Activated B cell treated with CpG ODN at 0.5 μM for 24 hours (primary cell): ENCODE data around the gene TSHZ3. TPM values are rescaled to one million over a fixed set of nuclear protein-coding genes. Genes with fewer than 3 reads are reported as not detected.

Experiments used
- ATAC-seq: fragments of 200-7000 bp; cut with Tn5 transposase; one replicate; pipeline ENCODE4 v1.10.0; 2021; ENCODE audit warnings: low read depth, mild to moderate bottlenecking, moderate library complexity
- CTCF ChIA-PET: fragments of 350-600 bp; sonication (Branson Sonifier 250); formaldehyde crosslinking; loops from one replicate; lab custom pipeline; 2021; ENCODE audit warnings: antibody characterized with exemption; lab: Charles Lee
- POLR2A ChIA-PET: fragments of 350-600 bp; sonication (Branson Sonifier 250); formaldehyde crosslinking; loops from one replicate; lab custom pipeline; 2021; ENCODE audit warnings: antibody characterized with exemption; lab: Charles Lee
- DNase-seq: peaks from one replicate; pipeline ENCODE4 v3.0.0; 2022
- H3K27ac Mint-ChIP-seq: one replicate; pipeline ENCODE4 v1.8.0; 2020; ENCODE audit warnings: mixed read lengths
- H3K27me3 Mint-ChIP-seq: one replicate; pipeline ENCODE4 v1.8.0; 2021; ENCODE audit warnings: mixed read lengths
- H3K36me3 Mint-ChIP-seq: one replicate; pipeline ENCODE4 v1.8.0; 2021; ENCODE audit warnings: low read depth, mixed read lengths
- H3K4me1 Mint-ChIP-seq: one replicate; pipeline ENCODE4 v1.8.0; 2021; ENCODE audit warnings: mixed read lengths
- H3K4me3 Mint-ChIP-seq: one replicate; pipeline ENCODE4 v1.8.0; 2020; ENCODE audit warnings: mild to moderate bottlenecking, mixed read lengths
- H3K9me3 Mint-ChIP-seq: one replicate; pipeline ENCODE4 v1.8.0; 2020; ENCODE audit warnings: mixed read lengths
- CTCF ChIP-seq: fragments of 200-600 bp; IDR thresholded peaks from one replicate; pipeline ENCODE4 v1.8.0; 2022; ENCODE audit warnings: antibody characterized with exemption, mild to moderate bottlenecking
- intact Hi-C: fragments of 100-400 bp; cut with micrococcal nuclease; formaldehyde crosslinking; loops from one replicate; pipeline ENCODE4 v1.15.1; 2024
- total RNA-seq: library from RNA; stranded (reverse); gene quantifications from 2 replicates; pipeline ENCODE4 v1.2.3, GENCODE V29; 2022

The TSHZ3 gene
- total RNA-seq, 1 donor from 2014 or later, result not detected

- TF ChIP-seq CTCF, result no peak
- no peak overlapping the region for H3K27ac Mint-ChIP-seq
- H3K4me3 Mint-ChIP-seq, result no peak overlapping the region
- no peaks in the 10 kb centered on the region for H3K36me3 Mint-ChIP-seq
- no peak for DNase-seq
- H3K9me3 Mint-ChIP-seq, result no peaks in the 10 kb centered on the region
- H3K4me1 Mint-ChIP-seq, result no peaks in the 10 kb centered on the region
- ATAC-seq, result no peak
- no peaks in the 10 kb centered on the region for H3K27me3 Mint-ChIP-seq
- intact Hi-C loops, result no loop called here
- POLR2A ChIA-PET, result no interaction called here
- CTCF ChIA-PET, result no interaction called here
Observed at GRCh38 chr19:31314156-31314555, 35.1 kb downstream of the TSHZ3 start.

- ATAC-seq (no peak), DNase-seq (no peak)
- H3K27me3 Mint-ChIP-seq, result no peaks in the 10 kb centered on the region
- no peaks in the 10 kb centered on the region for H3K4me1 Mint-ChIP-seq
- H3K4me3 Mint-ChIP-seq, result no peak overlapping the region
- H3K36me3 Mint-ChIP-seq, result no peaks in the 10 kb centered on the region
- no peak for TF ChIP-seq CTCF
- intact Hi-C loops, result no loop called here
- ChIA-PET POLR2A (no interaction called here), CTCF (no interaction called here)
- no peaks in the 10 kb centered on the region for H3K9me3 Mint-ChIP-seq
- H3K27ac Mint-ChIP-seq, result no peak overlapping the region
Observed at GRCh38 chr19:31313291-31314030, 35.8 kb downstream of the TSHZ3 start.

- H3K27me3 Mint-ChIP-seq, result no peaks in the 10 kb centered on the region
- intact Hi-C loops, result no loop called here
- no peaks in the 10 kb centered on the region for H3K9me3 Mint-ChIP-seq
- no peak for DNase-seq
- H3K36me3 Mint-ChIP-seq, result no peaks in the 10 kb centered on the region
- H3K4me1 Mint-ChIP-seq, result no peaks in the 10 kb centered on the region
- no peak overlapping the region for H3K4me3 Mint-ChIP-seq
- no peak for TF ChIP-seq CTCF
- ChIA-PET POLR2A (no interaction called here), CTCF (no interaction called here)
- no peak overlapping the region for H3K27ac Mint-ChIP-seq
- no peak for ATAC-seq
Observed at GRCh38 chr19:31312677-31313244, 36.5 kb downstream of the TSHZ3 start.

DNA sequence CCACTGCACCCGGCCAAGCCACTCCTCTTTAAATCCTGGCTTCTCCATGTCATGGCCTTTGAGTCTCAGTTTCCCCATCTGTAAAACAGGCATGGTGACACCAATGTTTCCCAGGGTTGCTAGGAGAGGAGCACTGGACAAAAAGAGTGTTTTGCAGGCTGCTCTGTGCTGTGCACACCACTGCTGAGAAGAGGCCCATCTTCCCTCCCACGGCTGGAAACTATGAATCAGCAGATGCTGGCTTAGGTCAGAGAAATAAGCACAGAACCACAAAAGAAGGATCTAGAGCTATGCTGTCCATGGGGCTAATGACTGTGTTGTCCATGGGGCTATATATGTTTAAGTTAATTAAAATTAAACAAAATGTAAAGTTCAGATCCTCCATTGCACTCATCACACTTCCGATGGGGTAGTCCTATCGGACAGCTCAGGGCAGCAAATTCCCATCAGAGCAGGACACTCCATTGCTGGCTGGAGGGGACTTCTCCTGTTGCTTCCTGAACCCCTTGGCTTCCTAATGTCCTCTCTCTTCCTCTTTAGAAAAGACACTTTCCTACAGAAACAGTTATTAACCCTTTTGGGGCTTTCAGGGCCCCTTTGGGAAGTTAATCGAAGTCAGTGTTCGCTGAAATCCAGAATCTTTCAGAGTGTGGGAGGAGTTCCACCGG, 37.1 kb downstream of the TSHZ3 start:
- no peaks in the 10 kb centered on the region for H3K36me3 Mint-ChIP-seq
- intact Hi-C loops, result no loop called here

More for the DNA sequence above, 37.1 kb downstream of the TSHZ3 start:
- CTCF ChIA-PET, result no interaction called here
- no peak for DNase-seq
- Mint-ChIP-seq H3K27me3 (no peaks in the 10 kb centered on the region), H3K9me3 (no peaks in the 10 kb centered on the region), H3K27ac (no peak overlapping the region), H3K4me3 (no peak overlapping the region), H3K4me1 (no peaks in the 10 kb centered on the region)
- POLR2A ChIA-PET, result no interaction called here
- no peak for ATAC-seq
- no peak for TF ChIP-seq CTCF
